ENCODE measurements around the gene MGAM2. TPM values are rescaled to one million over a fixed set of nuclear protein-coding genes. Genes with fewer than 3 reads are reported as not detected.

Gene MGAM2
- total RNA-seq, 4 donors from 2014 or later: under 0.01 to 7.3 (median 2.3) TPM

- 56 to 78% methylated on average over 2 of the region's 2 CpGs for WGBS, 2 donors
- DNase-seq (ENCODE audit: low spot score in 2 of 2): no peak
- Histone ChIP-seq H3K4me3 (no peak overlapping the region), H3K4me1 (no peaks in the 10 kb centered on the region), H3K36me3 (no peaks in the 10 kb centered on the region), H3K27me3 (no peaks in the 10 kb centered on the region), H3K27ac (no peak overlapping the region), H3K9me3 (no peaks in the 10 kb centered on the region)
- TF ChIP-seq CTCF (IDR thresholded peaks at IDR 0.05): no peak
- TF ChIP-seq POLR2A (IDR thresholded peaks at IDR 0.05): no peak
- no peak for TF ChIP-seq EP300 (IDR thresholded peaks at IDR 0.05)
Measured at GRCh38 chr7:142158736-142159496, 47.4 kb downstream of the MGAM2 start.

GRCh38 chr7:142161921-142162320, 50.4 kb downstream of the MGAM2 start:
- Histone ChIP-seq H3K36me3 (no peaks in the 10 kb centered on the region), H3K27me3 (no peaks in the 10 kb centered on the region), H3K4me3 (no peak overlapping the region), H3K27ac (no peak overlapping the region), H3K4me1 (no peaks in the 10 kb centered on the region), H3K9me3 (no peaks in the 10 kb centered on the region)
- WGBS, 2 donors: 75 to 80% methylated on average over 1 of the region's 1 CpG
- TF ChIP-seq EP300 (IDR thresholded peaks at IDR 0.05): no peak
- no peak for TF ChIP-seq POLR2A (IDR thresholded peaks at IDR 0.05)
- TF ChIP-seq CTCF (IDR thresholded peaks at IDR 0.05): no peak
- no peak for DNase-seq (ENCODE audit: low spot score in 2 of 2)

- H3K36me3 ChIP-seq: no peaks in the 10 kb centered on the region
Measured at GRCh38 chr7:142168746-142169145, 57.2 kb downstream of the MGAM2 start.

GRCh38 chr7:142172932-142173331, 61.4 kb downstream of the MGAM2 start:
- H3K4me1 ChIP-seq: no peaks in the 10 kb centered on the region
- 75 to 88% methylated on average over 4 of the region's 4 CpGs for WGBS, 2 donors
- no peak overlapping the region for H3K4me3 ChIP-seq
- no peaks in the 10 kb centered on the region for H3K36me3 ChIP-seq
- no peak overlapping the region for H3K27ac ChIP-seq
- TF ChIP-seq EP300 (IDR thresholded peaks at IDR 0.05) (no peak), POLR2A (IDR thresholded peaks at IDR 0.05) (no peak), CTCF (IDR thresholded peaks at IDR 0.05) (no peak)
- no peaks in the 10 kb centered on the region for H3K27me3 ChIP-seq
- H3K9me3 ChIP-seq: peaks cover 0 to 4% (median 0%) of the 10 kb centered on the region in 4 donors
- no peak for DNase-seq (ENCODE audit: low spot score in 2 of 2)

More at GRCh38 chr7:142168746-142169145, 57.2 kb downstream of the MGAM2 start:
- H3K27ac ChIP-seq: no peak overlapping the region
- WGBS, 2 donors: 80 to 87% methylated on average over 2 of the region's 2 CpGs
- no peak for DNase-seq (ENCODE audit: low spot score in 2 of 2)
- no peaks in the 10 kb centered on the region for H3K27me3 ChIP-seq
- H3K4me1 ChIP-seq: no peaks in the 10 kb centered on the region
- H3K9me3 ChIP-seq: peaks cover 0 to under 1% (median 0%) of the 10 kb centered on the region in 4 donors
- H3K4me3 ChIP-seq: no peak overlapping the region
- TF ChIP-seq POLR2A (IDR thresholded peaks at IDR 0.05): no peak
- TF ChIP-seq CTCF (IDR thresholded peaks at IDR 0.05): no peak
- TF ChIP-seq EP300 (IDR thresholded peaks at IDR 0.05): no peak

GRCh38 chr7:142174441-142174840, 62.9 kb downstream of the MGAM2 start:
- WGBS, 2 donors: 84 to 92% methylated on average over 2 of the region's 2 CpGs
- no peak overlapping the region for H3K27ac ChIP-seq

More at GRCh38 chr7:142174441-142174840, 62.9 kb downstream of the MGAM2 start:
- H3K36me3 ChIP-seq: no peaks in the 10 kb centered on the region
- TF ChIP-seq CTCF (IDR thresholded peaks at IDR 0.05) (no peak), POLR2A (IDR thresholded peaks at IDR 0.05) (no peak), EP300 (IDR thresholded peaks at IDR 0.05) (no peak)
- H3K27me3 ChIP-seq: no peaks in the 10 kb centered on the region
- no peaks in the 10 kb centered on the region for H3K4me1 ChIP-seq
- H3K9me3 ChIP-seq: peaks cover 0 to 4% (median 0%) of the 10 kb centered on the region in 4 donors
- H3K4me3 ChIP-seq: no peak overlapping the region
- no peak for DNase-seq (ENCODE audit: low spot score in 2 of 2)
